AG10803 (cell line): Measurements from ENCODE around the gene ZC3H7B.
A peak's percentile ranks its signal among the peaks of the same experiment; 100 is the strongest.

Experiments used
- DNase-seq: peaks from one replicate; pipeline ENCODE4 v3.0.0; 2010; ENCODE audit warnings: low read depth
- H3K4me3 ChIP-seq: 2 replicates; pipeline ENCODE4 v1.5.1; 2011; ENCODE audit warnings: mild to moderate bottlenecking, low read length, control low read depth
- CTCF ChIP-seq: conservative IDR thresholded peaks from 2 replicates; pipeline ENCODE4 v1.5.1; 2011; ENCODE audit warnings: mild to moderate bottlenecking, low read length, control low read depth, inconsistent platforms

ZC3H7B gene

GRCh38 chr22:41380993-41381328 lies 79.6 kb downstream of the ZC3H7B start:
- peak; percentile 97 for DNase-seq
- TF ChIP-seq CTCF: no peak
- peak overlapping the region; percentile 67 for H3K4me3 ChIP-seq

GRCh38 chr22:41381329-41382097 lies 80.2 kb downstream of the ZC3H7B start, which contains the start of gene TEF:
Gene TEF, plus strand, starts transcription at chr22:41381942. Its CDS starts 103 bp downstream, at chr22:41382045.
- TF ChIP-seq CTCF: no peak
- DNase-seq: peak; percentile 99
- peak within 1 kb of the TSS; percentile 84 for H3K4me3 ChIP-seq

GRCh38 chr22:41382098-41382578 lies 80.8 kb downstream of the ZC3H7B start:
- TF ChIP-seq CTCF: no peak
- peak overlapping the region; percentile 84 for H3K4me3 ChIP-seq
- peak; percentile 52 for DNase-seq

GRCh38 chr22:41382610-41383009 lies 81.3 kb downstream of the ZC3H7B start:
- DNase-seq: peak; percentile 9
- peak overlapping the region; percentile 84 for H3K4me3 ChIP-seq
- no peak for TF ChIP-seq CTCF

- H3K4me3 ChIP-seq: peak overlapping the region; percentile 84
- no peak for DNase-seq
- no peak for TF ChIP-seq CTCF
Measured at GRCh38 chr22:41383085-41383484, 81.8 kb downstream of the ZC3H7B start.

- TF ChIP-seq CTCF: no peak
- DNase-seq: no peak
- H3K4me3 ChIP-seq: no peak overlapping the region
Measured at GRCh38 chr22:41384128-41384527, 82.8 kb downstream of the ZC3H7B start.

- no peak overlapping the region for H3K4me3 ChIP-seq
- no peak for TF ChIP-seq CTCF
- no peak for DNase-seq
Measured at GRCh38 chr22:41387341-41387740, 86.0 kb downstream of the ZC3H7B start.
